ENCODE measurements around the gene DOCK4. TPM values are rescaled to one million over a fixed set of nuclear protein-coding genes. Genes with fewer than 3 reads are reported as not detected.

Gene DOCK4
- total RNA-seq, 1 donor: 31.8 TPM

GRCh38 chr7:112201839-112202238, 4.4 kb downstream of the DOCK4 start:
- Histone ChIP-seq H4K20me1 (ENCODE audit: insufficient read depth, low read length) (no peaks in the 10 kb centered on the region), H3K4me1 (ENCODE audit: insufficient read depth, low read length) (peaks cover 24% of the 10 kb centered on the region), H3K4me3 (ENCODE audit: insufficient read depth, low read length) (no peak overlapping the region), H3K36me3 (ENCODE audit: insufficient read depth, low read length) (no peaks in the 10 kb centered on the region), H3K9me3 (ENCODE audit: low read depth, low read length) (no peaks in the 10 kb centered on the region), H3K27me3 (ENCODE audit: insufficient read depth, low read length) (no peaks in the 10 kb centered on the region), H3K27ac (ENCODE audit: low read depth, low read length) (no peak overlapping the region), H2AFZ (ENCODE audit: low read length) (no peak overlapping the region), H3K79me2 (ENCODE audit: insufficient read depth, low read length) (peaks cover 84% of the 10 kb centered on the region), H3K4me2 (ENCODE audit: insufficient read depth, low read length) (no peak overlapping the region)
- no peak for DNase-seq (ENCODE audit: insufficient read length, low spot score, missing footprints)
- TF ChIP-seq, protein P1, sequence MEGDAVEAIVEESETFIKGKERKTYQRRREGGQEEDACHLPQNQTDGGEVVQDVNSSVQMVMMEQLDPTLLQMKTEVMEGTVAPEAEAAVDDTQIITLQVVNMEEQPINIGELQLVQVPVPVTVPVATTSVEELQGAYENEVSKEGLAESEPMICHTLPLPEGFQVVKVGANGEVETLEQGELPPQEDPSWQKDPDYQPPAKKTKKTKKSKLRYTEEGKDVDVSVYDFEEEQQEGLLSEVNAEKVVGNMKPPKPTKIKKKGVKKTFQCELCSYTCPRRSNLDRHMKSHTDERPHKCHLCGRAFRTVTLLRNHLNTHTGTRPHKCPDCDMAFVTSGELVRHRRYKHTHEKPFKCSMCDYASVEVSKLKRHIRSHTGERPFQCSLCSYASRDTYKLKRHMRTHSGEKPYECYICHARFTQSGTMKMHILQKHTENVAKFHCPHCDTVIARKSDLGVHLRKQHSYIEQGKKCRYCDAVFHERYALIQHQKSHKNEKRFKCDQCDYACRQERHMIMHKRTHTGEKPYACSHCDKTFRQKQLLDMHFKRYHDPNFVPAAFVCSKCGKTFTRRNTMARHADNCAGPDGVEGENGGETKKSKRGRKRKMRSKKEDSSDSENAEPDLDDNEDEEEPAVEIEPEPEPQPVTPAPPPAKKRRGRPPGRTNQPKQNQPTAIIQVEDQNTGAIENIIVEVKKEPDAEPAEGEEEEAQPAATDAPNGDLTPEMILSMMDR (IDR thresholded peaks at IDR 0.05; ENCODE audit: extremely low read depth, low read depth, low read length): no peak

GRCh38 chr7:112201411-112201810, 4.8 kb downstream of the DOCK4 start:
- Histone ChIP-seq H3K36me3 (ENCODE audit: insufficient read depth, low read length) (no peaks in the 10 kb centered on the region), H3K27ac (ENCODE audit: low read depth, low read length) (no peak overlapping the region), H3K9me3 (ENCODE audit: low read depth, low read length) (no peaks in the 10 kb centered on the region), H3K79me2 (ENCODE audit: insufficient read depth, low read length) (peaks cover 85% of the 10 kb centered on the region), H3K27me3 (ENCODE audit: insufficient read depth, low read length) (no peaks in the 10 kb centered on the region), H3K4me3 (ENCODE audit: insufficient read depth, low read length) (no peak overlapping the region), H3K4me2 (ENCODE audit: insufficient read depth, low read length) (no peak overlapping the region), H2AFZ (ENCODE audit: low read length) (no peak overlapping the region), H3K4me1 (ENCODE audit: insufficient read depth, low read length) (peaks cover 24% of the 10 kb centered on the region), H4K20me1 (ENCODE audit: insufficient read depth, low read length) (no peaks in the 10 kb centered on the region)
- TF ChIP-seq, protein P1 (IDR thresholded peaks at IDR 0.05; ENCODE audit: extremely low read depth, low read depth, low read length): no peak
- no peak for DNase-seq (ENCODE audit: insufficient read length, low spot score, missing footprints)

GRCh38 chr7:112199672-112200071, 6.5 kb downstream of the DOCK4 start:
- Histone ChIP-seq H3K27ac (ENCODE audit: low read depth, low read length) (no peak overlapping the region), H3K9me3 (ENCODE audit: low read depth, low read length) (no peaks in the 10 kb centered on the region), H2AFZ (ENCODE audit: low read length) (no peak overlapping the region), H4K20me1 (ENCODE audit: insufficient read depth, low read length) (no peaks in the 10 kb centered on the region), H3K4me1 (ENCODE audit: insufficient read depth, low read length) (peaks cover 24% of the 10 kb centered on the region), H3K4me3 (ENCODE audit: insufficient read depth, low read length) (no peak overlapping the region), H3K79me2 (ENCODE audit: insufficient read depth, low read length) (peaks cover 90% of the 10 kb centered on the region), H3K36me3 (ENCODE audit: insufficient read depth, low read length) (no peaks in the 10 kb centered on the region), H3K27me3 (ENCODE audit: insufficient read depth, low read length) (no peaks in the 10 kb centered on the region), H3K4me2 (ENCODE audit: insufficient read depth, low read length) (peak overlapping the region; percentile 31)
- TF ChIP-seq, protein P1 (IDR thresholded peaks at IDR 0.05; ENCODE audit: extremely low read depth, low read depth, low read length): no peak
- DNase-seq (ENCODE audit: insufficient read length, low spot score, missing footprints): no peak

DNA sequence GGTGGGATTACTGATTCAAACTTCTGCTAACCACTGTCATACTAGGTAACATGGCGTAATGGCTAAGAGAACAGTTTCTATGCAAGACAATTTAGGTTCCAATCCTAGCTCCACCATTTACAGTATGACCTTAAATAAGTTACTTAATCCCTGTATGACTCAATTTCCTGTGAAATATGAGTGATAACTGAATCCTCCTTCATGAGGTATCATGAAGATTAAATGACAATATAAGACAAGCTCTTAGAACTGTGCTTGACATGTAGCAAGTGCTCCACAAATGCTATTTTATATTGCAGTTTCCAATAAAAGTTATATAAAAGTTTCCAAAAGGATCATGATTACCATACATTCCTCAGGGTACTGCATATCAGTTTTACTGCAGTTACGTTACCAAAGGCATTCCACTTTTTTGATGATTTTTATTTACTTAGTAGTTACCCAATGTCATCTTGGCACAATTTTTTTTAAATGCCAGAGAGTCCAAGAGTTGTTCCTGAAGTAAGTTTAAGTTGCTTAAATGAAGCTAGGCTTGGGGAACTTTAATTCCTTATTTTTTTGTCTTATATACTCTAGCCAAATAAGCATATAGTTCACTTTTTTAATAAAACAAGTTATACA, 7.1 kb downstream of the DOCK4 start:
- H3K9me3 ChIP-seq (ENCODE audit: low read depth, low read length): no peaks in the 10 kb centered on the region
- H4K20me1 ChIP-seq (ENCODE audit: insufficient read depth, low read length): no peaks in the 10 kb centered on the region
- TF ChIP-seq, protein P1 (IDR thresholded peaks at IDR 0.05; ENCODE audit: extremely low read depth, low read depth, low read length): no peak
- H3K27me3 ChIP-seq (ENCODE audit: insufficient read depth, low read length): no peaks in the 10 kb centered on the region
- H3K36me3 ChIP-seq (ENCODE audit: insufficient read depth, low read length): no peaks in the 10 kb centered on the region
- peaks cover 21% of the 10 kb centered on the region for H3K4me1 ChIP-seq (ENCODE audit: insufficient read depth, low read length)
- peaks cover 88% of the 10 kb centered on the region for H3K79me2 ChIP-seq (ENCODE audit: insufficient read depth, low read length)
- DNase-seq (ENCODE audit: insufficient read length, low spot score, missing footprints): no peak
- H3K27ac ChIP-seq (ENCODE audit: low read depth, low read length): peak overlapping the region; percentile 35
- no peak overlapping the region for H2AFZ ChIP-seq (ENCODE audit: low read length)
- H3K4me3 ChIP-seq (ENCODE audit: insufficient read depth, low read length): no peak overlapping the region
- H3K4me2 ChIP-seq (ENCODE audit: insufficient read depth, low read length): peak overlapping the region; percentile 31
